ENCODE measurements around the gene ATOH8. TPM values are rescaled to one million over a fixed set of nuclear protein-coding genes. Genes with fewer than 3 reads are reported as not detected.

ATOH8 gene
- polyA plus RNA-seq, 1 of the 3 experiments (the other 2 are of a cell fraction): 5.6 TPM

GRCh38 chr2:85732467-85733120 lies 21.2 kb upstream of the ATOH8 start (continued):
- TF ChIP-seq, protein P1, sequence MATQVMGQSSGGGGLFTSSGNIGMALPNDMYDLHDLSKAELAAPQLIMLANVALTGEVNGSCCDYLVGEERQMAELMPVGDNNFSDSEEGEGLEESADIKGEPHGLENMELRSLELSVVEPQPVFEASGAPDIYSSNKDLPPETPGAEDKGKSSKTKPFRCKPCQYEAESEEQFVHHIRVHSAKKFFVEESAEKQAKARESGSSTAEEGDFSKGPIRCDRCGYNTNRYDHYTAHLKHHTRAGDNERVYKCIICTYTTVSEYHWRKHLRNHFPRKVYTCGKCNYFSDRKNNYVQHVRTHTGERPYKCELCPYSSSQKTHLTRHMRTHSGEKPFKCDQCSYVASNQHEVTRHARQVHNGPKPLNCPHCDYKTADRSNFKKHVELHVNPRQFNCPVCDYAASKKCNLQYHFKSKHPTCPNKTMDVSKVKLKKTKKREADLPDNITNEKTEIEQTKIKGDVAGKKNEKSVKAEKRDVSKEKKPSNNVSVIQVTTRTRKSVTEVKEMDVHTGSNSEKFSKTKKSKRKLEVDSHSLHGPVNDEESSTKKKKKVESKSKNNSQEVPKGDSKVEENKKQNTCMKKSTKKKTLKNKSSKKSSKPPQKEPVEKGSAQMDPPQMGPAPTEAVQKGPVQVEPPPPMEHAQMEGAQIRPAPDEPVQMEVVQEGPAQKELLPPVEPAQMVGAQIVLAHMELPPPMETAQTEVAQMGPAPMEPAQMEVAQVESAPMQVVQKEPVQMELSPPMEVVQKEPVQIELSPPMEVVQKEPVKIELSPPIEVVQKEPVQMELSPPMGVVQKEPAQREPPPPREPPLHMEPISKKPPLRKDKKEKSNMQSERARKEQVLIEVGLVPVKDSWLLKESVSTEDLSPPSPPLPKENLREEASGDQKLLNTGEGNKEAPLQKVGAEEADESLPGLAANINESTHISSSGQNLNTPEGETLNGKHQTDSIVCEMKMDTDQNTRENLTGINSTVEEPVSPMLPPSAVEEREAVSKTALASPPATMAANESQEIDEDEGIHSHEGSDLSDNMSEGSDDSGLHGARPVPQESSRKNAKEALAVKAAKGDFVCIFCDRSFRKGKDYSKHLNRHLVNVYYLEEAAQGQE (IDR thresholded peaks at IDR 0.05; ENCODE audit: low read depth, low read length): no peak
- TF ChIP-seq RAD21 (IDR thresholded peaks at IDR 0.05; ENCODE audit: low read length) (no peak), GABPA (IDR thresholded peaks at IDR 0.05; ENCODE audit: low read depth) (no peak), ZBTB33 (IDR thresholded peaks at IDR 0.05; ENCODE audit: borderline replicate concordance, low read depth) (no peak), POLR2AphosphoS5 (IDR thresholded peaks at IDR 0.05; ENCODE audit: low read depth, low read length) (no peak)

- 96% methylated on average over 10 of the region's 18 CpGs for WGBS (ENCODE audit: low lambda C conversion rate)
- H3K27me3 ChIP-seq (ENCODE audit: insufficient read depth): no peaks in the 10 kb centered on the region
- H2AFZ ChIP-seq (ENCODE audit: low read depth): no peak overlapping the region
- ChIA-PET POLR2A (interaction anchor here (1.0 kb wide), 1 partner anchor 9 kb away, joined by 6 read pairs; no protein-coding TSS in a partner anchor), CTCF (interaction anchor here (0.7 to 34.7 kb wide), 7 partner anchors 8 to 96 kb away, joined by 3 to 626 read pairs (median 7); no protein-coding TSS in a partner anchor)
- no peaks in the 10 kb centered on the region for H4K20me1 ChIP-seq (ENCODE audit: insufficient read depth)
- no peaks in the 10 kb centered on the region for H3K36me3 ChIP-seq (replicated peaks in 1 of 2; ENCODE audit: control insufficient read depth in 1 of 2, insufficient read depth in 2 of 2, low read length in 1 of 2)
- H3K9me2 ChIP-seq: no peaks in the 10 kb centered on the region
- H3K4me3 ChIP-seq (ENCODE audit: low read depth in 2 of 2, low read length in 1 of 2): no peak overlapping the region
- no peak overlapping the region for H3K4me2 ChIP-seq
- no peak overlapping the region for H3K27ac ChIP-seq (ENCODE audit: low read depth in 2 of 2, low read length in 1 of 2)
- no peak overlapping the region for H3K9ac ChIP-seq
- H3F3A ChIP-seq (replicated peaks; ENCODE audit: insufficient read depth): peaks cover 17% of the 10 kb centered on the region
- DNase-seq: no peak
- TF ChIP-seq, protein P2, sequence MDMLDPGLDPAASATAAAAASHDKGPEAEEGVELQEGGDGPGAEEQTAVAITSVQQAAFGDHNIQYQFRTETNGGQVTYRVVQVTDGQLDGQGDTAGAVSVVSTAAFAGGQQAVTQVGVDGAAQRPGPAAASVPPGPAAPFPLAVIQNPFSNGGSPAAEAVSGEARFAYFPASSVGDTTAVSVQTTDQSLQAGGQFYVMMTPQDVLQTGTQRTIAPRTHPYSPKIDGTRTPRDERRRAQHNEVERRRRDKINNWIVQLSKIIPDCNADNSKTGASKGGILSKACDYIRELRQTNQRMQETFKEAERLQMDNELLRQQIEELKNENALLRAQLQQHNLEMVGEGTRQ (IDR thresholded peaks at IDR 0.05; ENCODE audit: borderline replicate concordance, low read depth, low read length): no peak
- TF ChIP-seq TCF12 (IDR thresholded peaks at IDR 0.05) (no peak), NRF1 (IDR thresholded peaks at IDR 0.05; ENCODE audit: low read depth, low read length) (no peak), CHD2 (IDR thresholded peaks at IDR 0.05; ENCODE audit: low read length, partially characterized antibody) (no peak), IRF3 (IDR thresholded peaks at IDR 0.05; ENCODE audit: low read depth, low read length) (no peak), PBX3 (IDR thresholded peaks at IDR 0.05) (no peak), EZH2phosphoT487 (IDR thresholded peaks at IDR 0.05; ENCODE audit: borderline replicate concordance, low read depth) (no peak)
- H3K79me2 ChIP-seq (ENCODE audit: insufficient read depth): no peaks in the 10 kb centered on the region
- peaks cover 16% of the 10 kb centered on the region in 2 experiments; a peak in 3 of 4 replicates for H3K4me1 ChIP-seq (ENCODE audit: control insufficient read depth in 1 of 2, insufficient read depth in 2 of 2, low read depth in 1 of 2, low read length in 1 of 2)
- no peaks in the 10 kb centered on the region for H3K9me3 ChIP-seq
Observed at GRCh38 chr2:85733121-85733960, 20.4 kb upstream of the ATOH8 start.

All from SK-N-SH (cell line).